Upper lobe of left lung (tissue), 4 donors: Measurements from ENCODE around the gene PTCHD4.

Source experiments
- EP300 ChIP-seq, 4 donors: sonication (generic); formaldehyde crosslinking; IDR thresholded peaks; one replicate each; pipeline ENCODE4 v1.5.1; 2017; ENCODE audit warnings: antibody characterized with exemption in 4 of 4, control low read depth in 2 of 4
- POLR2A ChIP-seq, 4 donors: fragments of 450-650 bp; IDR thresholded peaks; one replicate each; pipeline ENCODE4 v1.5.1; 2016 to 2017; ENCODE audit warnings: antibody characterized with exemption in 4 of 4, mild to moderate bottlenecking in 2 of 4
- POLR2AphosphoS5 ChIP-seq, 2 donors: sonication (generic); formaldehyde crosslinking; IDR thresholded peaks; one replicate each; pipeline ENCODE4 v1.5.1; 2017; ENCODE audit warnings: antibody characterized with exemption in 2 of 2
- TF ChIP-seq, protein P1 (sequence below), 6 experiments: fragments of 450-650 bp in 4 of 6; fragments of 200-600 bp in 2 of 6; sonication (generic) in 2 of 6; IDR thresholded peaks; one replicate each; pipeline ENCODE4 v1.5.1; 2016 to 2019; ENCODE audit warnings: antibody characterized with exemption in 6 of 6

DNA sequence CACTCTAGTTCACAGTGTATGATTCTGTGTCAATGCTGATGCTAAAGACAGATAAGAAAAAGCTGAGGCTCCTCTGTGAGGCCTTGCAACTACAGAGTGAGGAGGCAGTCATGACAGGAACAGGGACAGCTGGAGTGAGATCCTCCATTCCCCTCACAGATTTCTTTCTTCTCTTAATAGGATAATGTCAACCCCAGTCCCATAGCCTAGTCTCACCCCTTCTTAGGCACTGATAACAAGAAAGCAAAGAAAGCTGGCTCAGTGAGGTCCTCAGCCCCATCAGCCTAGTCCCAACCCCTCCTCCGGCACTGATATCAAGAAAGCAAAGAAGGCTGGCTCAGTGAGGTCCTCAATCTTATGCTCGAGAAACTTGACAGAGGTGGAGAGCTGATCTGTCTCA, 2.1 kb upstream of the PTCHD4 start:
- TF ChIP-seq, protein P1, sequence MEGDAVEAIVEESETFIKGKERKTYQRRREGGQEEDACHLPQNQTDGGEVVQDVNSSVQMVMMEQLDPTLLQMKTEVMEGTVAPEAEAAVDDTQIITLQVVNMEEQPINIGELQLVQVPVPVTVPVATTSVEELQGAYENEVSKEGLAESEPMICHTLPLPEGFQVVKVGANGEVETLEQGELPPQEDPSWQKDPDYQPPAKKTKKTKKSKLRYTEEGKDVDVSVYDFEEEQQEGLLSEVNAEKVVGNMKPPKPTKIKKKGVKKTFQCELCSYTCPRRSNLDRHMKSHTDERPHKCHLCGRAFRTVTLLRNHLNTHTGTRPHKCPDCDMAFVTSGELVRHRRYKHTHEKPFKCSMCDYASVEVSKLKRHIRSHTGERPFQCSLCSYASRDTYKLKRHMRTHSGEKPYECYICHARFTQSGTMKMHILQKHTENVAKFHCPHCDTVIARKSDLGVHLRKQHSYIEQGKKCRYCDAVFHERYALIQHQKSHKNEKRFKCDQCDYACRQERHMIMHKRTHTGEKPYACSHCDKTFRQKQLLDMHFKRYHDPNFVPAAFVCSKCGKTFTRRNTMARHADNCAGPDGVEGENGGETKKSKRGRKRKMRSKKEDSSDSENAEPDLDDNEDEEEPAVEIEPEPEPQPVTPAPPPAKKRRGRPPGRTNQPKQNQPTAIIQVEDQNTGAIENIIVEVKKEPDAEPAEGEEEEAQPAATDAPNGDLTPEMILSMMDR (IDR thresholded peaks at IDR 0.05), result no peak
- no peak for TF ChIP-seq EP300 (IDR thresholded peaks at IDR 0.05)
- no peak for TF ChIP-seq POLR2A (IDR thresholded peaks at IDR 0.05)
- TF ChIP-seq POLR2AphosphoS5 (IDR thresholded peaks at IDR 0.05), result no peak
